NT2/D1 (cell line): Measurements from ENCODE around the gene HCST.

ENCODE experiments used
- YY1 ChIP-seq: IDR thresholded peaks from 2 replicates; pipeline ENCODE4 v1.6.1; 2011; ENCODE audit not compliant: insufficient read length, insufficient read depth
- ZNF274 ChIP-seq: IDR thresholded peaks from 2 replicates; pipeline ENCODE4 v1.6.1; 2011; ENCODE audit warnings: mild to moderate bottlenecking, low read depth, low read length

- TF ChIP-seq ZNF274 (no peak), YY1 (no peak)
These were observed 13.1 kb downstream of the HCST start for GRCh38 chr19:35915443-35915842.
